WTC11 (cell line): ENCODE data around the gene XAB2. TPM values are rescaled to one million over a fixed set of nuclear protein-coding genes. Genes with fewer than 3 reads are reported as not detected.

ENCODE experiments used
- ATAC-seq: fragments of 200-7000 bp; cut with Tn5 transposase; 2 replicates; pipeline ENCODE4 v1.10.0; 2021; ENCODE audit warnings: mild to moderate bottlenecking, moderate library complexity
- CTCF ChIA-PET: fragments of 300-600 bp; sonication (Branson Sonifier 250); formaldehyde crosslinking; loops from one replicate; lab custom pipeline; 2021; ENCODE audit warnings: antibody characterized with exemption; lab: Charles Lee
- POLR2A ChIA-PET: fragments of 350-600 bp; sonication (Branson Sonifier 250); formaldehyde crosslinking; loops from one replicate; lab custom pipeline; 2021; ENCODE audit warnings: antibody characterized with exemption; lab: Charles Lee
- DNase-seq: peaks from one replicate; pipeline ENCODE4 v3.0.0; 2021; ENCODE audit warnings: low spot score
- H3K27ac Mint-ChIP-seq: 2 replicates; pipeline ENCODE4 v1.8.0; 2021; ENCODE audit warnings: mixed read lengths
- H3K27me3 Mint-ChIP-seq: 2 replicates; pipeline ENCODE4 v1.8.0; 2021; ENCODE audit warnings: low read depth, mild to moderate bottlenecking, moderate library complexity, mixed read lengths
- H3K36me3 Mint-ChIP-seq: 2 replicates; pipeline ENCODE4 v1.8.0; 2021; ENCODE audit warnings: mixed read lengths
- H3K4me1 Mint-ChIP-seq: 2 replicates; pipeline ENCODE4 v1.8.0; 2022; ENCODE audit warnings: mixed read lengths
- H3K4me3 Mint-ChIP-seq: 2 replicates; pipeline ENCODE4 v1.8.0; 2021; ENCODE audit warnings: mild to moderate bottlenecking, moderate library complexity, mixed read lengths
- H3K9me3 Mint-ChIP-seq: 2 replicates; pipeline ENCODE4 v1.8.0; 2021; ENCODE audit warnings: mixed read lengths
- ARID4B ChIP-seq: sonication (generic); formaldehyde crosslinking; IDR thresholded peaks from 2 replicates; pipeline ENCODE4 v1.8.0; 2023; ENCODE audit warnings: missing genetic modification reagents, mild to moderate bottlenecking, borderline replicate concordance
- ATF3 ChIP-seq: sonication (generic); formaldehyde crosslinking; conservative IDR thresholded peaks from 2 replicates; pipeline ENCODE4 v1.8.1; 2022; ENCODE audit warnings: mild to moderate bottlenecking, missing genetic modification reagents
- CDX4 ChIP-seq: fragments of 250-450 bp; sonication (Bioruptor Pico); IDR thresholded peaks from 2 replicates; pipeline ENCODE4 v1.9.0; 2021; ENCODE audit warnings: moderate library complexity, mild to moderate bottlenecking, inconsistent platforms, borderline replicate concordance
- E2F1 ChIP-seq: sonication (generic); formaldehyde crosslinking; IDR thresholded peaks from 2 replicates; pipeline ENCODE4 v1.8.0; 2022; ENCODE audit warnings: mild to moderate bottlenecking, missing genetic modification reagents
- EMX1 ChIP-seq: fragments of 250-450 bp; sonication (Bioruptor Pico); IDR thresholded peaks from 2 replicates; pipeline ENCODE4 v1.8.0; 2021; ENCODE audit warnings: mild to moderate bottlenecking
- FOXP4 ChIP-seq: sonication (generic); formaldehyde crosslinking; IDR thresholded peaks from 2 replicates; pipeline ENCODE4 v1.8.0; 2022; ENCODE audit warnings: mild to moderate bottlenecking, missing genetic modification reagents
- GRHL2 ChIP-seq: fragments of 250-450 bp; sonication (Bioruptor Pico); IDR thresholded peaks from 2 replicates; pipeline ENCODE4 v1.8.0; 2022; ENCODE audit warnings: mild to moderate bottlenecking, moderate library complexity; ENCODE audit not compliant: insufficient replicate concordance, severe bottlenecking
- JUN ChIP-seq: sonication (generic); formaldehyde crosslinking; IDR thresholded peaks from 2 replicates; pipeline ENCODE4 v1.8.0; 2023; ENCODE audit warnings: mild to moderate bottlenecking, missing genetic modification reagents
- MAX ChIP-seq: sonication (generic); formaldehyde crosslinking; IDR thresholded peaks from 2 replicates; pipeline ENCODE4 v1.8.0; 2022; ENCODE audit warnings: mild to moderate bottlenecking, missing genetic modification reagents
- SP1 ChIP-seq: sonication (generic); formaldehyde crosslinking; conservative IDR thresholded peaks from 2 replicates; pipeline ENCODE4 v1.8.1; 2022; ENCODE audit warnings: missing genetic modification reagents
- STAT6 ChIP-seq: sonication (generic); formaldehyde crosslinking; conservative IDR thresholded peaks from 2 replicates; pipeline ENCODE4 v1.8.1; 2023; ENCODE audit warnings: mild to moderate bottlenecking, low read depth, missing genetic modification reagents, moderate library complexity
- TCF7 ChIP-seq: sonication (generic); formaldehyde crosslinking; IDR thresholded peaks from 2 replicates; pipeline ENCODE4 v1.8.0; 2022; ENCODE audit warnings: mild to moderate bottlenecking, low read depth, missing genetic modification reagents, moderate library complexity
- USF1 ChIP-seq: sonication (generic); formaldehyde crosslinking; IDR thresholded peaks from 2 replicates; pipeline ENCODE4 v1.8.0; 2022; ENCODE audit warnings: mild to moderate bottlenecking, missing genetic modification reagents
- ZNF532 ChIP-seq: fragments of 250-450 bp; sonication (Bioruptor Pico); IDR thresholded peaks from 2 replicates; pipeline ENCODE4 v1.9.0; 2021; ENCODE audit warnings: mild to moderate bottlenecking, borderline replicate concordance
- total RNA-seq: library from RNA; stranded (reverse); gene quantifications from 3 replicates; pipeline ENCODE4 v1.2.3, GENCODE V29; 2021

XAB2 gene
- total RNA-seq, 1 experiment from 2014 or later = 65.7 TPM

- ATAC-seq = no peak
- H3K4me3 Mint-ChIP-seq = no peak overlapping the region
- H3K36me3 Mint-ChIP-seq = peaks cover 26% of the 10 kb centered on the region
- no peaks in the 10 kb centered on the region for H3K9me3 Mint-ChIP-seq
- no peaks in the 10 kb centered on the region for H3K4me1 Mint-ChIP-seq
- ChIA-PET CTCF (interaction anchor here (0.7 to 2.5 kb wide), 1 partner anchor 51 kb away, joined by 3 to 9 read pairs; no protein-coding TSS in a partner anchor), POLR2A (no interaction called here)
- no peak for TF ChIP-seq GRHL2 (CRISPR knock-in tag)
- H3K27ac Mint-ChIP-seq = no peak overlapping the region
- no peak for DNase-seq
- no peaks in the 10 kb centered on the region; the same call in 1 of the 2 replicates for H3K27me3 Mint-ChIP-seq
Measured at GRCh38 chr19:7618771-7619510, 10.4 kb downstream of the XAB2 start.

- Mint-ChIP-seq H3K4me1 (no peaks in the 10 kb centered on the region), H3K27me3 (no peaks in the 10 kb centered on the region; the same call in 1 of the 2 replicates)
- POLR2A ChIA-PET = no interaction called here
- no peak for TF ChIP-seq USF1 (CRISPR knock-in tag)
- no peak for TF ChIP-seq ZNF532 (CRISPR knock-in tag)
- TF ChIP-seq STAT6 (CRISPR knock-in tag) = no peak
- no peak for TF ChIP-seq FOXP4 (CRISPR knock-in tag)
- TF ChIP-seq TCF7 = no peak
- no peak for TF ChIP-seq E2F1 (CRISPR knock-in tag)
- no peak for TF ChIP-seq SP1 (CRISPR knock-in tag)
- TF ChIP-seq JUN (CRISPR knock-in tag) = no peak
- TF ChIP-seq ARID4B (CRISPR knock-in tag) = no peak
- TF ChIP-seq EMX1 (CRISPR knock-in tag) = no peak
- no peak for TF ChIP-seq MAX (CRISPR knock-in tag)
- no peak for TF ChIP-seq ATF3 (CRISPR knock-in tag)
- TF ChIP-seq CDX4 = no peak
- TF ChIP-seq, all 79 proteins: peak for 0
- no peak for ATAC-seq
- CTCF ChIA-PET = interaction anchor here (1.1 to 2.5 kb wide), 2 partner anchors 23 to 50 kb away, joined by 4 to 9 read pairs; no protein-coding TSS in a partner anchor
- Mint-ChIP-seq H3K27ac (no peak overlapping the region), H3K4me3 (no peak overlapping the region), H3K36me3 (peaks cover 26% of the 10 kb centered on the region), H3K9me3 (no peaks in the 10 kb centered on the region)
- DNase-seq = no peak
Measured at GRCh38 chr19:7618348-7618747, 11.0 kb downstream of the XAB2 start.
